ENCODE results near the gene ATP1A2.
"Not testable (repeated sequence)": the region's sequence is repeated elsewhere in the genome, so short reads cannot be mapped to it uniquely, and the experiment has no call there.

The ATP1A2 gene

GRCh38 chr1:160122978-160123495 lies 7.5 kb downstream of the ATP1A2 start:
- H3K9ac ChIP-seq (ENCODE audit: low read length in 5 of 5), result no peak overlapping the region
- H3K27ac ChIP-seq (ENCODE audit: low read depth, low read length), result no peak overlapping the region
- no peaks in the 10 kb centered on the region for H3K27me3 ChIP-seq (ENCODE audit: control insufficient read depth in 5 of 5, insufficient read depth in 4 of 5, low read length in 5 of 5)
- no peaks in the 10 kb centered on the region for H3K36me3 ChIP-seq (ENCODE audit: control insufficient read depth in 5 of 5, insufficient read depth in 5 of 5, low read length in 5 of 5)
- H3K4me1 ChIP-seq (ENCODE audit: control insufficient read depth in 5 of 5, insufficient read depth in 5 of 5, low read length in 5 of 5), result peaks cover 0 to 44% (median 36%) of the 10 kb centered on the region in 5 donors
- no peak overlapping the region for H3K4me3 ChIP-seq (ENCODE audit: low read depth in 1 of 5, low read length in 5 of 5)
- H3K9me3 ChIP-seq (ENCODE audit: control insufficient read depth in 5 of 5, low read length in 5 of 5), result no peaks in the 10 kb centered on the region

- Histone ChIP-seq H3K27me3 (ENCODE audit: control insufficient read depth in 5 of 5, insufficient read depth in 4 of 5, low read length in 5 of 5) (no peaks in the 10 kb centered on the region), H3K4me1 (ENCODE audit: control insufficient read depth in 5 of 5, insufficient read depth in 5 of 5, low read length in 5 of 5) (peaks cover 0 to 44% (median 29%) of the 10 kb centered on the region in 5 donors), H3K36me3 (ENCODE audit: control insufficient read depth in 5 of 5, insufficient read depth in 5 of 5, low read length in 5 of 5) (no peaks in the 10 kb centered on the region)
These were observed 8.2 kb downstream of the ATP1A2 start for GRCh38 chr1:160123726-160124125.

DNA sequence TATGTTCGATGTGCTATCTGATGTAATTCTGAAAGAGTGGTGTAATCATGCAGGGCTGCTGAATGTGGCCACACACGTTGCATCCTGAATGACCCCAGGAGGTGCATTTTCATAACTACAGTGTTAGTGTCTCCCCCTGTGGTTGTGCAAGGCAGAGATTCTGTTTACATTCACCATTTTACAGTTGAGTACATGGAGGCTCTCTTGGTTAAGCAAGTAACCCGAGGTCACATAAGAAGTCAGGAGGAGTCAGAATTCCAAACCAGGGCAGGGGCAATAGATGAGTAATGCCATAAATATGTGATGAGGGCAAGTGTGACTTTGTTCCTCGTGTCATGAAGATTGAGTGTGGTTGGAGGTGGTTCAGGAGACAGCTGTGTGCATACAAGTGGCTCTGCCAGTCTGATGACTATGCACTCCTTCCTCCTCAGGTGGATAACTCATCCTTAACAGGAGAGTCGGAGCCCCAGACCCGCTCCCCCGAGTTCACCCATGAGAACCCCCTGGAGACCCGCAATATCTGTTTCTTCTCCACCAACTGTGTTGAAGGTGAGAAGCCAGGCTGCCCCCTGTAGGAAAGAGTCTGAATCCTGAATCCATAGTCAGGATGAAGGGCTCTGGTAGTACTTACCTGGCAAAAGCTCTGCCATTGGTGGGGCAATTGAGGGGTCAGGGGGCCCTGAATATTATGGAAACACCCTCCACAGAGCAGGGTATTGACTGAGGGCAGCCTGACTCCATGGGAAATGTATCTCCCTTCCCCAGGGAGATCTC lies 9.3 kb downstream of the ATP1A2 start:
- H3K4me3 ChIP-seq (ENCODE audit: low read depth in 1 of 5, low read length in 5 of 5), result no peak overlapping the region
- H3K36me3 ChIP-seq (ENCODE audit: control insufficient read depth in 5 of 5, insufficient read depth in 5 of 5, low read length in 5 of 5), result peaks cover 0 to 8% (median 0%) of the 10 kb centered on the region in 5 donors
- peak overlapping the region in 4 of 5 donors; percentile 4 to 40 (median 24) for H3K9ac ChIP-seq (ENCODE audit: low read length in 5 of 5)
- H3K27me3 ChIP-seq (ENCODE audit: control insufficient read depth in 5 of 5, insufficient read depth in 4 of 5, low read length in 5 of 5), result no peaks in the 10 kb centered on the region
- peaks cover 0 to 52% (median 32%) of the 10 kb centered on the region in 5 donors for H3K4me1 ChIP-seq (ENCODE audit: control insufficient read depth in 5 of 5, insufficient read depth in 5 of 5, low read length in 5 of 5)
- no peaks in the 10 kb centered on the region for H3K9me3 ChIP-seq (ENCODE audit: control insufficient read depth in 5 of 5, low read length in 5 of 5)
- H3K27ac ChIP-seq (ENCODE audit: low read depth, low read length), result peak overlapping the region; percentile 91

More at GRCh38 chr1:160123726-160124125, 8.2 kb downstream of the ATP1A2 start:
- no peak overlapping the region for H3K9ac ChIP-seq (ENCODE audit: low read length in 5 of 5)
- no peaks in the 10 kb centered on the region for H3K9me3 ChIP-seq (ENCODE audit: control insufficient read depth in 5 of 5, low read length in 5 of 5)
- H3K27ac ChIP-seq (ENCODE audit: low read depth, low read length), result peak overlapping the region; percentile 12
- H3K4me3 ChIP-seq (ENCODE audit: low read depth in 1 of 5, low read length in 5 of 5), result no peak overlapping the region

DNA sequence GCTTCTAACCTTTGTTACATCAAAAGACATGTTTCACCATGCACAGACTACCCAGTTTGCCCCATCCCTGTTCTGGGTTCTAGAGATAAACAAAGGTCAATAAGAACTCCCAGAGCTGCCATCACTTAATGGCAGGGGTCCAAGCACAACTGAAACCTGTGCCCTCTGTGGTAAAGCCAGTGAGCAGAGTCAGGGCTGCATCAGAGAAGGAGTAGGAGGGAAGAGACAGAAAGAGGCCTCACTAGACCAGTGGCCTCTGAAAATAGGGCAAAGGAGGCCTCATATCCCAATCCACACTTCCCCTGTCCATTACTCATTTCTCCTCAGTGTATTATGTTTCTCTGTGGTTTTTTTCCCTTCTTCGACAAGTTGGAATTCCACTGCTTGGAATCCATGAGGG lies 10.2 kb downstream of the ATP1A2 start:
- peak overlapping the region in 3 of 5 donors; percentile 6 to 38 (median 11) for H3K9ac ChIP-seq (ENCODE audit: low read length in 5 of 5)
- H3K4me1 ChIP-seq (ENCODE audit: control insufficient read depth in 5 of 5, insufficient read depth in 5 of 5, low read length in 5 of 5), result peaks cover 0 to 58% (median 36%) of the 10 kb centered on the region in 5 donors
- no peaks in the 10 kb centered on the region for H3K9me3 ChIP-seq (ENCODE audit: control insufficient read depth in 5 of 5, low read length in 5 of 5)
- no peaks in the 10 kb centered on the region for H3K27me3 ChIP-seq (ENCODE audit: control insufficient read depth in 5 of 5, insufficient read depth in 4 of 5, low read length in 5 of 5)
- H3K36me3 ChIP-seq (ENCODE audit: control insufficient read depth in 5 of 5, insufficient read depth in 5 of 5, low read length in 5 of 5), result peaks cover 0 to 8% (median 0%) of the 10 kb centered on the region in 5 donors
- H3K27ac ChIP-seq (ENCODE audit: low read depth, low read length), result peak overlapping the region; percentile 91
- H3K4me3 ChIP-seq (ENCODE audit: low read depth in 1 of 5, low read length in 5 of 5), result no peak overlapping the region

GRCh38 chr1:160126342-160126741 lies 10.8 kb downstream of the ATP1A2 start:
- not testable (repeated sequence) for H3K36me3 ChIP-seq (ENCODE audit: control insufficient read depth in 5 of 5, insufficient read depth in 5 of 5, low read length in 5 of 5); H3K27me3 ChIP-seq (ENCODE audit: control insufficient read depth in 5 of 5, insufficient read depth in 4 of 5, low read length in 5 of 5); H3K9me3 ChIP-seq (ENCODE audit: control insufficient read depth in 5 of 5, low read length in 5 of 5); H3K4me3 ChIP-seq (ENCODE audit: low read depth in 1 of 5, low read length in 5 of 5)
- peaks cover 0 to 64% (median 41%) of the 10 kb centered on the region in 5 donors for H3K4me1 ChIP-seq (ENCODE audit: control insufficient read depth in 5 of 5, insufficient read depth in 5 of 5, low read length in 5 of 5)
- H3K9ac ChIP-seq (ENCODE audit: low read length in 5 of 5), result peak overlapping the region in 1 of 5 donors; percentile 6
- H3K27ac ChIP-seq (ENCODE audit: low read depth, low read length), result peak overlapping the region; percentile 91

- Histone ChIP-seq H3K27me3 (ENCODE audit: control insufficient read depth in 5 of 5, insufficient read depth in 4 of 5, low read length in 5 of 5) (no peaks in the 10 kb centered on the region), H3K36me3 (ENCODE audit: control insufficient read depth in 5 of 5, insufficient read depth in 5 of 5, low read length in 5 of 5) (peaks cover 0 to 8% (median 0%) of the 10 kb centered on the region in 5 donors), H3K4me3 (ENCODE audit: low read depth in 1 of 5, low read length in 5 of 5) (no peak overlapping the region), H3K9ac (ENCODE audit: low read length in 5 of 5) (peak overlapping the region in 2 of 5 donors; percentile 23 to 35), H3K9me3 (ENCODE audit: control insufficient read depth in 5 of 5, low read length in 5 of 5) (no peaks in the 10 kb centered on the region), H3K4me1 (ENCODE audit: control insufficient read depth in 5 of 5, insufficient read depth in 5 of 5, low read length in 5 of 5) (peaks cover 0 to 75% (median 43%) of the 10 kb centered on the region in 5 donors), H3K27ac (ENCODE audit: low read depth, low read length) (peak overlapping the region; percentile 91)
These were observed 11.8 kb downstream of the ATP1A2 start for GRCh38 chr1:160127381-160127780.

DNA sequence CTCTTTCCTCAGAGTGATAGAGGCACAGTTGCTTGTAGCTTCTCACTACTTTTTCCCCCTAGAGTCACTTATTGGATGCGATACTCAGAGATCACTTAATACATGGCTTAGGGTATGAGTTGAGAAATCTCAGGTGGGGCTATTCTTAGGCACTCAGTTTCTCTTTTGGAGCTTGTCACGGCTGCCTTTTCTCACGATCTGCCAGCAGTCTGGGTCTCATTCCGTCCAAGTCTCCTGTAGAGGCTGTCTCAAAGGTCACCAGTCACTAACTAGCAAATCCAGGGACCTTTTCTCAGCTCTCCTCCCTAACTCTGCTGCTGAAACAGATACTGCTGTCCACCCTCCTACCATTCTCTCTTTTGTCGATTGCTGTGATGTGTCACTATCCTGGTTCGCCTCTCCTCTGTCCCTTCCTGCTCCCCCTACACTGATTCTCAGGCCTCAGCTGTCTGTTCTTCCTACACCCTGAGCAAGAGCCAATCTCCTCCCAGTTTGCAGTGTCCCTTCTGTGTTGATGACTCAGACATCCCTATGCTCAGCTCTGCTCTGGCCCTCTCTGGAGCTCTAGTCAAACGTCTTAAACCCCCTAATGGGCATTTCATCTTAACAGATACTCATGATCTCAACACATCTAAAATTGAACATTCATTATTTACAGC lies 12.4 kb downstream of the ATP1A2 start:
- H3K4me3 ChIP-seq (ENCODE audit: low read depth in 1 of 5, low read length in 5 of 5), result no peak overlapping the region
- H3K27me3 ChIP-seq (ENCODE audit: control insufficient read depth in 5 of 5, insufficient read depth in 4 of 5, low read length in 5 of 5), result no peaks in the 10 kb centered on the region
- H3K36me3 ChIP-seq (ENCODE audit: control insufficient read depth in 5 of 5, insufficient read depth in 5 of 5, low read length in 5 of 5), result peaks cover 0 to 8% (median 0%) of the 10 kb centered on the region in 5 donors
- H3K4me1 ChIP-seq (ENCODE audit: control insufficient read depth in 5 of 5, insufficient read depth in 5 of 5, low read length in 5 of 5), result peaks cover 0 to 80% (median 46%) of the 10 kb centered on the region in 5 donors
- H3K9ac ChIP-seq (ENCODE audit: low read length in 5 of 5), result peak overlapping the region in 2 of 5 donors; percentile 23 to 35
- peak overlapping the region; percentile 91 for H3K27ac ChIP-seq (ENCODE audit: low read depth, low read length)
- no peaks in the 10 kb centered on the region for H3K9me3 ChIP-seq (ENCODE audit: control insufficient read depth in 5 of 5, low read length in 5 of 5)

- Histone ChIP-seq H3K36me3 (ENCODE audit: control insufficient read depth in 5 of 5, insufficient read depth in 5 of 5, low read length in 5 of 5) (peaks cover 0 to 8% (median 0%) of the 10 kb centered on the region in 5 donors), H3K4me1 (ENCODE audit: control insufficient read depth in 5 of 5, insufficient read depth in 5 of 5, low read length in 5 of 5) (peaks cover 0 to 80% (median 46%) of the 10 kb centered on the region in 5 donors), H3K9me3 (ENCODE audit: control insufficient read depth in 5 of 5, low read length in 5 of 5) (no peaks in the 10 kb centered on the region), H3K4me3 (ENCODE audit: low read depth in 1 of 5, low read length in 5 of 5) (no peak overlapping the region), H3K27me3 (ENCODE audit: control insufficient read depth in 5 of 5, insufficient read depth in 4 of 5, low read length in 5 of 5) (no peaks in the 10 kb centered on the region), H3K9ac (ENCODE audit: low read length in 5 of 5) (no peak overlapping the region), H3K27ac (ENCODE audit: low read depth, low read length) (peak overlapping the region; percentile 91)
These were observed 13.1 kb downstream of the ATP1A2 start for GRCh38 chr1:160128636-160129035.

GRCh38 chr1:160129046-160129445 lies 13.5 kb downstream of the ATP1A2 start:
- Histone ChIP-seq H3K9ac (ENCODE audit: low read length in 5 of 5) (no peak overlapping the region), H3K27ac (ENCODE audit: low read depth, low read length) (peak overlapping the region; percentile 91), H3K9me3 (ENCODE audit: control insufficient read depth in 5 of 5, low read length in 5 of 5) (no peaks in the 10 kb centered on the region), H3K4me3 (ENCODE audit: low read depth in 1 of 5, low read length in 5 of 5) (no peak overlapping the region), H3K4me1 (ENCODE audit: control insufficient read depth in 5 of 5, insufficient read depth in 5 of 5, low read length in 5 of 5) (peaks cover 0 to 76% (median 46%) of the 10 kb centered on the region in 5 donors), H3K27me3 (ENCODE audit: control insufficient read depth in 5 of 5, insufficient read depth in 4 of 5, low read length in 5 of 5) (no peaks in the 10 kb centered on the region), H3K36me3 (ENCODE audit: control insufficient read depth in 5 of 5, insufficient read depth in 5 of 5, low read length in 5 of 5) (peaks cover 0 to 8% (median 0%) of the 10 kb centered on the region in 5 donors)

DNA sequence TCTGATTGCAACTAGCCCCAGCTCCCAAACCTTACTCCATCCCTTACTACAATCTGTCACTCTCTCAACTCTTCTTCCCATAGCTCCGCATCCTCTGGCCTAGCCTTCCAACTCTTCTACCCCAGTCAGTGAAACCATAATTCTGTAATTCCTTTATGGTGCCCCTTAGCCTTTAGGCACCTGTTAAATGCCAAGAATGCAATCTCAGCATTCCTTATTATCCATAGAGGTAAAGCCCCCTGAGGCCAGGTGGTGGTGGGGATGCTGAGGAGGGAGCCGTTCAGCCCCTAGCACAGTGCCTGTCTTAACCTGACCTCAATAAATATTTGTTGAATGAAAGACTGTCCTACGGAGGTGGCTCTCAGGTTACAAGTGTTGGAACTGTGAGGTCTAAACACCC lies 14.0 kb downstream of the ATP1A2 start:
- peaks cover 0 to 8% (median 0%) of the 10 kb centered on the region in 5 donors for H3K36me3 ChIP-seq (ENCODE audit: control insufficient read depth in 5 of 5, insufficient read depth in 5 of 5, low read length in 5 of 5)
- no peak overlapping the region for H3K4me3 ChIP-seq (ENCODE audit: low read depth in 1 of 5, low read length in 5 of 5)
- no peak overlapping the region for H3K9ac ChIP-seq (ENCODE audit: low read length in 5 of 5)
- H3K27me3 ChIP-seq (ENCODE audit: control insufficient read depth in 5 of 5, insufficient read depth in 4 of 5, low read length in 5 of 5), result no peaks in the 10 kb centered on the region
- peak overlapping the region; percentile 91 for H3K27ac ChIP-seq (ENCODE audit: low read depth, low read length)
- H3K4me1 ChIP-seq (ENCODE audit: control insufficient read depth in 5 of 5, insufficient read depth in 5 of 5, low read length in 5 of 5), result peaks cover 0 to 75% (median 45%) of the 10 kb centered on the region in 5 donors
- no peaks in the 10 kb centered on the region for H3K9me3 ChIP-seq (ENCODE audit: control insufficient read depth in 5 of 5, low read length in 5 of 5)

Measured in subcutaneous abdominal adipose tissue (tissue), 5 donors.